ES-I3 (cell line): Measurements from ENCODE around the gene PNP.
"Not testable (repeated sequence)": the region's sequence is repeated elsewhere in the genome, so short reads cannot be mapped to it uniquely, and the experiment has no call there.

Experiments
- H3K36me3 ChIP-seq: 2 replicates; pipeline ENCODE4 v1.6.1; 2013; ENCODE audit warnings: mild to moderate bottlenecking, low read length, control low read depth, moderate library complexity; ENCODE audit not compliant: insufficient read depth
- H3K4me1 ChIP-seq: 2 replicates; pipeline ENCODE4 v1.6.1; 2013; ENCODE audit warnings: mild to moderate bottlenecking, control low read depth, low read length; ENCODE audit not compliant: insufficient read depth
- H3K9ac ChIP-seq: 2 replicates; pipeline ENCODE4 v1.6.1; 2013; ENCODE audit warnings: low read depth, mild to moderate bottlenecking, low read length, moderate library complexity
- H3K9me3 ChIP-seq: 2 replicates; pipeline ENCODE4 v1.6.1; 2013; ENCODE audit warnings: mild to moderate bottlenecking, low read length, moderate library complexity; ENCODE audit not compliant: control insufficient read depth, insufficient read depth

The PNP gene

GRCh38 chr14:20440465-20440864 lies 28.7 kb upstream of the PNP start:
- H3K9ac ChIP-seq: no peak overlapping the region
- H3K4me1 ChIP-seq: no peaks in the 10 kb centered on the region; the same call in 1 of the 2 replicates
- H3K36me3 ChIP-seq: no peaks in the 10 kb centered on the region; the same call in 1 of the 2 replicates
- H3K9me3 ChIP-seq: 0 out of 2 replicates have a peak, but pooled peaks cover 3% of the 10 kb centered on the region

GRCh38 chr14:20440882-20441281 lies 28.3 kb upstream of the PNP start:
- H3K9me3 ChIP-seq: 0 out of 2 replicates have a peak, but pooled peaks cover 3% of the 10 kb centered on the region
- H3K9ac ChIP-seq: no peak overlapping the region
- peaks cover 2% of the 10 kb centered on the region for H3K36me3 ChIP-seq
- no peaks in the 10 kb centered on the region; the same call in 1 of the 2 replicates for H3K4me1 ChIP-seq

- Histone ChIP-seq H3K4me1 (no peaks in the 10 kb centered on the region), H3K9me3 (0 out of 2 replicates have a peak, but pooled peaks cover 3% of the 10 kb centered on the region), H3K36me3 (peaks cover 8% of the 10 kb centered on the region), H3K9ac (no peak overlapping the region)
Measured at GRCh38 chr14:20441461-20441860, 27.7 kb upstream of the PNP start.

DNA sequence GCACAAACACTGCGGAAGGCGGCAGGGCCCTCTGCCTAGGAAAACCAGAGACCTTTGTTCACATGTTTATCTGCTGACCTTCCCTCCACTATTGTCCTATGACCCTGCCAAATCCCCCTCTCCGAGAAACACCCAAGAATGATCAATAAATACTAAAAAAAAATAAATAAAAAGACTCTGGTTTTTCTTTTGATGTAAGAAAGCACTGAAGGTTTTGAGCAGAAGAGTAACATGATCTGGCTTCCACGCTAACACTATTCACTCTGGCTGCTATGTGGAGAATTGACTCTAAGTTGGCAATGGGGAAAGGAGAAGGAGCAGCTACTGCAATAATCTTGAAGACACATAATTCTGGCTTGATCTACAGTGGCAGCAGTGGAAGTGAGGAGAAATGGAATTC lies 25.6 kb upstream of the PNP start:
- peaks cover 28% of the 10 kb centered on the region for H3K36me3 ChIP-seq
- not testable (repeated sequence) for H3K9me3 ChIP-seq, H3K4me1 ChIP-seq, H3K9ac ChIP-seq

DNA sequence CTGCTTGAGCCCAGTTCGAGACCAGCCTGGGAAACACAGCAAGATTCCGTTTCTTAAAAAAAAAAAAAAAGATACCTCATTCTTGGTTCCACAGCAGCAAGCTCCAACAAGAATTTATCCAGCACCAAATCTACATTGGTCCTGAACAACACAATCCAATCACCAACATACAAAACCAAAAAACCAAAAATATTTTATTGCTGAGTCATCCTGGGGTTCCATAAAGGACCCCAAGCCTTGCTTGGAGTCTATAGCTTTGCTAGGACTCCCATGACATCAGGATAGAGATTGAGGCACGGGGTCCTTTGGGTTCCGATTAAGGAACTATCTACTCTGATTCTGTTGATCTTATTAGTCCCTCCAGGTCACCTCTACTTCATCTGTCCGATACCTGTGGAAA lies 22.3 kb upstream of the PNP start:
- no peaks in the 10 kb centered on the region for H3K4me1 ChIP-seq
- H3K36me3 ChIP-seq: peaks cover 42% of the 10 kb centered on the region
- H3K9me3 ChIP-seq: 0 out of 2 replicates have a peak, but pooled peaks cover 3% of the 10 kb centered on the region
- no peak overlapping the region for H3K9ac ChIP-seq

GRCh38 chr14:20452831-20453230 lies 16.4 kb upstream of the PNP start:
- H3K9me3 ChIP-seq, H3K4me1 ChIP-seq, H3K9ac ChIP-seq: not testable (repeated sequence)
- H3K36me3 ChIP-seq: peaks cover 47% of the 10 kb centered on the region

DNA sequence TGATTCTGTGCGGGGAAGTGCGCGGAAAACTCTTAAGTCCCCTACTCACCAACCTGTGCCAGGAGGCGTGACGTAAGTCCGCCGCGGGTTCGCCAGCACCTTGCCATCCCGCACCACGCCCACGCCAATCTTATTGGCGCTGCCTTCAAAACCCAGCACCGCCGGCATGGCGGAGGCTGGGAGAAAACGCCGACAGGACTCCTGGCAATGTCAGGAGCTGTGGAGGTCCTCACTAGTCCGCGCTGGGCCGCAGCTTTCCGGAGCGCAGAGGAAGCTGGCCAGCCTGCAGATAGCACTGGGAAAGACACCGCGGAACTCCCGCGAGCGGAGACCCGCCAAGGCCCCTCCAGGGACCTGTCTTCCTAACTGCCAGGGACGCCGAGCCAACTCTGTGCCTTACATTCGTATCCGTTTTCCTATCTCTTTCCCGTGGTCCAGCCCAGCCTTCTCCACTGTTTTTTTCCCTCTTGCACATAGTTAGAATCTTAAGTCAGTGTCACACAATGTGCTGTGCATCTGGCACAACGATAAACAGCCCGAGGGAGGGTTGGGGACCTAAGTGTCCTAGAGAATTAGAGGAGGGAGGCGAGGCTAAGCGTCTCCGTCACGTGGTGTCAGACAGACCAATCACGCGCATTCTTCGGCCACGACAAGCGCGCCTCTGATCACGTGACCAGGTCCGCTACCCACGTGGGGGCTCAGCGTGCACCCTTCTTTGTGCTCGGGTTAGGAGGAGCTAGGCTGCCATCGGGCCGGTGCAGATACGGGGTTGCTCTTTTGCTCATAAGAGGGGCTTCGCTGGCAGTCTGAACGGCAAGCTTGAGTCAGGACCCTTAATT lies 14.5 kb upstream of the PNP start, which contains the start of the genes APEX1 and OSGEP:
Gene APEX1, plus strand, starts transcription at position 711 of the 839 bp plus-strand sequence. CDS start 420 bp downstream, outside the sequence.
Gene OSGEP, minus strand, starts transcription at position 297 of the 839 bp plus-strand sequence. Its CDS starts 129 bp downstream, at position 168.
- H3K9me3 ChIP-seq: no peaks in the 10 kb centered on the region
- no peaks in the 10 kb centered on the region for H3K4me1 ChIP-seq
- peaks cover 37% of the 10 kb centered on the region for H3K36me3 ChIP-seq
- H3K9ac ChIP-seq: peak within 1 kb of the TSS; percentile 89

GRCh38 chr14:20455355-20456300 lies 13.6 kb upstream of the PNP start:
- Histone ChIP-seq H3K36me3 (peaks cover 31% of the 10 kb centered on the region), H3K9me3 (no peaks in the 10 kb centered on the region), H3K9ac (peak overlapping the region; percentile 89), H3K4me1 (peaks cover 4% of the 10 kb centered on the region; the same call in 1 of the 2 replicates)

- H3K9me3 ChIP-seq: no peaks in the 10 kb centered on the region
- peaks cover 30% of the 10 kb centered on the region for H3K36me3 ChIP-seq
- peaks cover 4% of the 10 kb centered on the region; the same call in 1 of the 2 replicates for H3K4me1 ChIP-seq
- H3K9ac ChIP-seq: no peak overlapping the region
Measured at GRCh38 chr14:20456971-20457370, 12.2 kb upstream of the PNP start.

- Histone ChIP-seq H3K4me1 (peaks cover 10% of the 10 kb centered on the region), H3K36me3 (peaks cover 25% of the 10 kb centered on the region), H3K9ac (no peak overlapping the region), H3K9me3 (no peaks in the 10 kb centered on the region)
Measured at GRCh38 chr14:20458031-20458789, 11.0 kb upstream of the PNP start.

- H3K36me3 ChIP-seq: peaks cover 25% of the 10 kb centered on the region
- no peaks in the 10 kb centered on the region for H3K9me3 ChIP-seq
- H3K4me1 ChIP-seq: peaks cover 10% of the 10 kb centered on the region
- H3K9ac ChIP-seq: peak overlapping the region; percentile 61; the same call in 1 of the 2 replicates
Measured at GRCh38 chr14:20460458-20461224, 8.6 kb upstream of the PNP start.

DNA sequence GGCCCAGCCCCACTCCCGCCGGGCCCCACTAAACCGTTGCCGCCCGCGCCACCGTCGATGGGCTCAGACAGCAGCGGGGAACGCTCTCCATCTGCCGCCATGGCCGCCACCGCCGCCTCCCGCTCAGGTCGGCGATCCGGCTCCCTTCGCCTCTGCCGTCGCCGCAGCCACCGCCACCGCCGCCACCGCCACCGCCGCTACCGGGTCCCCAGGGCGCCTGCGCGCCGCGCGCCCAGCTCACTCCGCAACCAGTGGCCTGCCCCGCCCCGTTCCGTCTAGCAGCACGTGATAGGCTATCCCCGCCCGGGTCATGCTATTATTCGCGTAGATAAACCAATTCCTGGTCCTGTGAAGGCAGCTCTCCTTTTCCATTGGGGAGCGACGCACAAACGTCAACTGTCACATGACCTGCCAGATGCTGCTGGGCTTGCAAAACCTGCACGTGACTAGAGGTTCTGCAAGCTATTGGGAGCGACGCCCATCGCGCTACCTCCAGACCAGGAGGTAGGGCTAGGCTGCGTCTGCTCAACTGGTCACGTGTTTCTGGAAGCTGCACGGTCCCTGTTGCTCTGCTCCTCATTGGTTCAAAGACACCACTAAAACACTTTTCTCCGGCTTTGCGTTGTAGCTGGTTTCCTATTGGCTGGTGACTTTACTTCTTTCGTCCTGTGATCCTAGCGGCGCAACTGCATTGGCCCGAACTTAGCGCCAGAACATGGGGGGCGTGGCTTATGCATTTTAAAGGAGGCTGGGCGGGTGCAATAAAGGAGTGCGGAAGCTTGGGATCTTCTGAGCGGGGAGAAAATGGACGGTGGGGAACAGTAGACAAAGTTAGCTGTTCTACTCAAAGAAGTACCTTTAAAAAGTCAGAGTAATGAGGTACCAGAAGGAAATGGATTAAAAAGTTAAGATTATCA lies 7.7 kb upstream of the PNP start, which contains the start of gene PIP4P1:
Gene PIP4P1, minus strand, starts transcription at position 210 of the 917 bp plus-strand sequence. Its CDS starts 109 bp downstream, at position 101.
- Histone ChIP-seq H3K36me3 (peaks cover 19% of the 10 kb centered on the region), H3K4me1 (peaks cover 10% of the 10 kb centered on the region), H3K9ac (peak within 1 kb of the TSS; percentile 61), H3K9me3 (no peaks in the 10 kb centered on the region)
